LNCaP clone FGC (cell line): ENCODE results near the gene SDC4.

Experiments
- DNase-seq: peaks from one replicate; pipeline ENCODE4 v3.0.0-alpha.2; 2011; ENCODE audit warnings: low read depth
- H3K4me3 ChIP-seq: 2 replicates; pipeline ENCODE4 v1.5.1; 2011; ENCODE audit warnings: mild to moderate bottlenecking, low read depth, low read length, control low read depth
- CTCF ChIP-seq: IDR thresholded peaks from 2 replicates; pipeline ENCODE4 v1.5.1; 2012; ENCODE audit warnings: mild to moderate bottlenecking; ENCODE audit not compliant: control insufficient read depth, insufficient read depth; ENCODE audit errors: extremely low read depth

SDC4 gene

GRCh38 chr20:45289942-45290676, 58.1 kb downstream of the SDC4 start:
- TF ChIP-seq CTCF = no peak
- H3K4me3 ChIP-seq = no peak overlapping the region
- no peak for DNase-seq

GRCh38 chr20:45288860-45289259, 59.4 kb downstream of the SDC4 start:
- no peak overlapping the region for H3K4me3 ChIP-seq
- DNase-seq = no peak
- TF ChIP-seq CTCF = no peak

- TF ChIP-seq CTCF = no peak
- DNase-seq = no peak
- H3K4me3 ChIP-seq = no peak overlapping the region
Measured at GRCh38 chr20:45288376-45288775, 59.8 kb downstream of the SDC4 start.

GRCh38 chr20:45283551-45284057, 64.6 kb downstream of the SDC4 start:
- no peak for DNase-seq
- TF ChIP-seq CTCF = no peak
- no peak overlapping the region for H3K4me3 ChIP-seq

- DNase-seq = no peak
- TF ChIP-seq CTCF = no peak
- no peak overlapping the region for H3K4me3 ChIP-seq
Measured at GRCh38 chr20:45282700-45283550, 65.3 kb downstream of the SDC4 start.

GRCh38 chr20:45279992-45280391, 68.2 kb downstream of the SDC4 start:
- no peak overlapping the region for H3K4me3 ChIP-seq
- no peak for TF ChIP-seq CTCF
- no peak for DNase-seq
